GM10266 (cell line): Measurements from ENCODE around the gene CLEC1A.

Experiments
- DNase-seq: peaks from one replicate; pipeline ENCODE4 v3.0.0; 2012; ENCODE audit errors: extremely low spot score
- TF ChIP-seq, protein P1 (sequence below): IDR thresholded peaks from 2 replicates; pipeline ENCODE4 v1.5.1; 2012; ENCODE audit warnings: mild to moderate bottlenecking, low read depth; ENCODE audit not compliant: control insufficient read depth, insufficient read depth; ENCODE audit errors: missing control alignments

The CLEC1A gene

DNA sequence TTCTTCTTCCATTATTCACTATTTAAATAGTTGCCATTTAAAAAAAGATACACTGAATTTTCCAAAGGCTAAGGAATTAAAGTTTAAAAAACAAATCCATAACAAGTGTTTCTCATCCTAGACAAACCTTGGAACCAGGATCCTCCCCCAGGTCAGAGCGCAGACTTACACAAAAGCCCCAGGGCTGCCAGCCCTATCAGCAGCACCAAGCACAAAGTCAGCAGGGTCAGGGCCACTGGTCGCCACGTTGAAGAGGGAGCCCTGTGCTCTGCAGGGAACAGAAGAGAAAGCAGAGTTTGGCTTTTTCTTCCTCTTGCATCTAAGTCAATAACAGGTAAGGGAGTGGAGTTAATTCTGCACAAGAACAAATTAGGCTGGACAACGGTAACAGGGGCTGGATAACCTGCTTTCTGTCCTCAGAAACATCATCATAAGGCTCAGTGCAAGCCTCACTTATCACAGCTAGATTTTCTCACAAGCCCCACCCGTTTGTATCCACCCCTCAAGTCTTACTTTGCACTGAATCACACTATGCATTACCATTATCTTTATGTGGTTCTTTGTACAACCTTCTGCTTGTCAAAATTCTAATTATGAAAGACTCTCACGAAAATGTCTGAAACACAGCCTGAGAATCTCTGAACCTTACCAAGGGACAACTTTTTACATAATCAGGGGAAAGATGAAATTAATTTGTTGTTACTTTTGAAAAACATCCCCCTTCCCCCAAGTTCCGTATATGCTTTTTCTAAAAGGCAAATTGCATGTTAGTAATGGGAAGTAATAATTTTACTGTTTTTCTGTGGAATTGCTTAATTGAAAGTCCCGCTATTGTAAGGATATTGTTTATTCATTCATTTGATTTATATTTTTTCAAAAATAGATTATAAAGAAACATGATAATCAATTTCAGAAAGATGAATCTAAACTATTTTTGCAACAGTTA lies 9.6 kb downstream of the CLEC1A start:
- TF ChIP-seq, protein P1, sequence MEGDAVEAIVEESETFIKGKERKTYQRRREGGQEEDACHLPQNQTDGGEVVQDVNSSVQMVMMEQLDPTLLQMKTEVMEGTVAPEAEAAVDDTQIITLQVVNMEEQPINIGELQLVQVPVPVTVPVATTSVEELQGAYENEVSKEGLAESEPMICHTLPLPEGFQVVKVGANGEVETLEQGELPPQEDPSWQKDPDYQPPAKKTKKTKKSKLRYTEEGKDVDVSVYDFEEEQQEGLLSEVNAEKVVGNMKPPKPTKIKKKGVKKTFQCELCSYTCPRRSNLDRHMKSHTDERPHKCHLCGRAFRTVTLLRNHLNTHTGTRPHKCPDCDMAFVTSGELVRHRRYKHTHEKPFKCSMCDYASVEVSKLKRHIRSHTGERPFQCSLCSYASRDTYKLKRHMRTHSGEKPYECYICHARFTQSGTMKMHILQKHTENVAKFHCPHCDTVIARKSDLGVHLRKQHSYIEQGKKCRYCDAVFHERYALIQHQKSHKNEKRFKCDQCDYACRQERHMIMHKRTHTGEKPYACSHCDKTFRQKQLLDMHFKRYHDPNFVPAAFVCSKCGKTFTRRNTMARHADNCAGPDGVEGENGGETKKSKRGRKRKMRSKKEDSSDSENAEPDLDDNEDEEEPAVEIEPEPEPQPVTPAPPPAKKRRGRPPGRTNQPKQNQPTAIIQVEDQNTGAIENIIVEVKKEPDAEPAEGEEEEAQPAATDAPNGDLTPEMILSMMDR = no peak
- no peak for DNase-seq

DNA sequence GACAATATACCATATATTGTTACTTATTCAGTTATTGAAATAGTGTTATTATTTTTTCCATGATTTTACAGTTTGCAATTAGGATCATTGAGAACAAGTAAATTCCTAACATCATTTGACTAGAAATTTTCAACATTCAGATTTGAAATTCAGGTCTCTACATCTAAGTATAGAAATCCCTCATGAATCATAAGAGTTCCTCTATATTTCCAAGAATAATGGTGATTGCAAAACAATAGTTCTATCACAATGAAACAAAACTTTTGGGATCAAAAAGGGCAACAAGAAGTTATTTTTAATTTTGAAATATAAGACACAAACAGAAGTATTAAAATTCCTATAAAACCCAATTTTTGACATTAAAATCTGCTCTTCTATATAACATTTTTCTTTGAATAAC lies 10.8 kb downstream of the CLEC1A start:
- no peak for DNase-seq
- TF ChIP-seq, protein P1 = no peak

DNA sequence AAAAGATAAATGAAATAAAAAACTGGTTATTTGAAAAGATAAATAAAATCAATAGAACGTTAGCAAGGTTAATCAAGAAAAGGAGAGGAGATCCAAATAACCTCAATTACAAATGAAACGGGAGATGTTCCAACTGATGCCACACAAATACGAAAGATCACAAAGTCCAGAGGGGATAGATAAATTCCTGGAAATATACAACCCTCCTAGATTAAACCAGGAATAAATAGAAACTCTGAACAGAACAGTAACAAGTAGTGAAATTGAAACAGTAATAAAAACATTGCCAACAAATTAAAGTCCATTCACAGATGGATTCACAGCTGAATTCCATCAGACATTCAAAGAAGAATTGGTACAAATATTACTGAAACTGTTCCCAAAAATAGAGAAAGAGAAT lies 12.4 kb downstream of the CLEC1A start:
- TF ChIP-seq, protein P1 = no peak
- DNase-seq = no peak

DNA sequence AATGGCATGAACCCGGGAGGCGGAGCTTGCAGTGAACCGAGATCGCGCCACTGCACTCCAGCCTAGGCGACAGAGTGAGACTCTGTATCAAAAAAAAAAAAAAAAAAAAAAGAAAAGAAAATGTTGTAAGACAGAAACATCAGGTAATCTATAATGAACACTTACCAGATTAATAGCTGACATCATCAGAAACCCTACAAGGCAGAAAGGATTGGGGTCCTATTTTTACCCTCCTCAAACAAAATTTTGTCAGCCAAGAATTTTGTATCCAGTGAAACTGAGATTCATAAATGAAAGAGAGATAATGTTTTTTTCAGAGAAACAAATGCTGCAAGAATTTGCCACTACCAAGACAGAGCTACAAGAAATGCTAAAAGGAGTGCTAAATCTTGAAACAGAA lies 14.1 kb downstream of the CLEC1A start:
- TF ChIP-seq, protein P1 = no peak
- DNase-seq = no peak

DNA sequence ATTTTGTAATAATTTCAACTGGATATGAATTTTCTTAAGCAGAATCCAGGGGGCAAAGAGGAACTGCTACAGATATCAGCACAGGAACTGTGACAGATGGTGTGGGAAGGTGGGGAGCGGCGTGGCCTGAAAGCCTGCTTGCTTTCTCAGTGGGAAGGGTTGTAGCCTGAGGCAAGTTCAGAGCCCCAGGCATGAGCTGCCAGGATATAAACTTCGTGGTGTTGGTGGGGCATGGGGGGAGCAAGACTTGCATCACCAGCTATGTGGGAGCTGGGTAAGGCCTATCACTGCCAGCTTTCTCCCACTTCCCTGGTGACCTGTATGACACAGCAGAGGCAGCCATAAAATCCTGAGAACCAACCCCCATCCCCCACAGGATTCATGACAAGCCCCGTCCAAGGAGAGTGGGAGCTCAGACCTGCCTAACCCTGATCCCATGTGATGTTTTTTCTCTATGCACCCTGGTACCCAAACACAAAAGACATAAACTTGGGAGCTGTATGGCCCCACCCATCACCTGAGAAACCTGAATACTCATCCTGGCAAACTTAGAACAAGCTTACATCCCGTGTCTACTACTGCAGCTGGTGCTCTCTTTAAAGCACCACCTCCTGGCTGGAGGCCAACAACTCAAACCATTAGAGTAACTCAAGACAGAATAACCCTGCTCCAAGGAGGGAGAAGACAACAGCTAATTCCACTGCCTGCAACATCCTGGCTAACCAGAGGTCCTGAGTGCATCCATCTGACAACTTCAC lies 16.5 kb downstream of the CLEC1A start:
- no peak for DNase-seq
- TF ChIP-seq, protein P1 = no peak

DNA sequence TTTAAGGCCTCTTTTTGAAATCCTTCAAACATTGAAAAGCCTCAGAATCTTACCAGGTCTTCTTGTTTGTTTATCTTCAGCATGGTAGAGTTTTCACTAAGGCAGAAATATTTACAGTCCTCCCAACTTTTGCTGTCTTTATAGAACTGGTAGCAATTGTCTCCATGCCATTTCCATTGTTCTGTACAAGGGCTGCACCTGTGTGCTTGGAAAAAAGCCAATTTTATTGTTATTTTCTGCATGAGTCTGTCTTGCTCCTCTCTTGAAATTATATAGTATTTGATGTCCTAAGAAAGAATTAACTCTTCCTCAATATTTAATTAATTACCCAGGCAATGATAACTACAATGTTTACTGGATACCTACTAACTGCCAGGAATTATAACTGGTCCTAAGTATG lies 23.3 kb downstream of the CLEC1A start:
- no peak for DNase-seq
- TF ChIP-seq, protein P1 = no peak
